Mucosa of descending colon (tissue), 3 donors: Measurements from ENCODE around the gene MYBPC3. TPM values are rescaled to one million over a fixed set of nuclear protein-coding genes. Genes with fewer than 3 reads are reported as not detected.
"Not testable (repeated sequence)": the region's sequence is repeated elsewhere in the genome, so short reads cannot be mapped to it uniquely, and the experiment has no call there.

Experiments used
- ATAC-seq: fragments of 200-7000 bp; cut with Tn5 transposase; one replicate; pipeline ENCODE4 v1.9.1; 2020; ENCODE audit warnings: mild to moderate bottlenecking, moderate library complexity
- DNase-seq, 3 donors: peaks; one replicate each; pipeline ENCODE4 v3.0.0-alpha.2; 2020
- H3K36me3 ChIP-seq: fragments of 200-600 bp; one replicate; pipeline ENCODE4 v1.8.0; 2021; ENCODE audit warnings: low read depth, mild to moderate bottlenecking
- H3K4me1 ChIP-seq: fragments of 200-600 bp; one replicate; pipeline ENCODE4 v1.8.0; 2021; ENCODE audit warnings: low read depth, mild to moderate bottlenecking
- H3K4me3 ChIP-seq: fragments of 200-600 bp; one replicate; pipeline ENCODE4 v1.8.0; 2021; ENCODE audit warnings: mild to moderate bottlenecking
- H3K9me3 ChIP-seq: fragments of 200-600 bp; one replicate; pipeline ENCODE4 v1.8.0; 2021; ENCODE audit warnings: mild to moderate bottlenecking
- intact Hi-C, 2 donors: fragments of 100-400 bp; cut with DNase I in 1 of 2; cut with micrococcal nuclease in 1 of 2; formaldehyde crosslinking; loops; one replicate each; pipeline versions ENCODE4 v1.11.0 to v1.11.1; 2022; cut with DNase I, micrococcal nuclease
- total RNA-seq, 3 donors: library from RNA; stranded (reverse); fragmentation: NEBNext Ultra II Directional in 2 of 3; extraction: Animal tissue kit (Norgen Biotek cat#: 25700) in 2 of 3; gene quantifications; one replicate each; pipeline versions ENCODE4 v1.2.1 to v1.2.4, GENCODE V29; 2021 to 2023
- TF ChIP-seq, protein P1 (sequence below): fragments of 200-600 bp; IDR thresholded peaks from one replicate; pipeline ENCODE4 v1.8.0; 2022; ENCODE audit warnings: antibody characterized with exemption, mild to moderate bottlenecking
- donor health status: DM: no; HTN: no; CAD: no; lungs with moderate emphysema.
- donor health status: DM: no; HTN: no; CAD: no.
- donor health status: DM: no; HTN: yes; CAD: no.

Gene MYBPC3
- total RNA-seq, 3 donors from 2014 or later, result 0.06 to 1.1 (median 0.09) TPM

DNA sequence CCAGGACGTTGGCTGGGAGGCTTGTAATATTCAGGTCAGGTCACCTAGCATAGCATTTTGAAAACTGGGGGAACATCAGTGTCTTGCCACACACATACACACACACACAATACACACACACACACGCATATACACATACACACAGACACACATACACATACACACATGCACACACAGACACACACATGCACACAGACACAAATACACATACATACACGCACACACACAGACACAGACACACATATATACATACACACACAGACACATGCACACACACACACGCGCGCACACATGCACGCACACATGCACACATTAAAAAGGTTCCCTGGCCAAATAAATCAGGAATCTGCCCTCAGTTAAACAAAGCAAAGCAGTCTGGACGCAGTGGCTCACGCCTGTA lies 12.5 kb downstream of the MYBPC3 start:
- no peak overlapping the region for H3K4me3 ChIP-seq
- no peaks in the 10 kb centered on the region for H3K9me3 ChIP-seq
- no peak for ATAC-seq
- intact Hi-C loops, result no loop called here
- no peaks in the 10 kb centered on the region for H3K36me3 ChIP-seq
- TF ChIP-seq, protein P1, sequence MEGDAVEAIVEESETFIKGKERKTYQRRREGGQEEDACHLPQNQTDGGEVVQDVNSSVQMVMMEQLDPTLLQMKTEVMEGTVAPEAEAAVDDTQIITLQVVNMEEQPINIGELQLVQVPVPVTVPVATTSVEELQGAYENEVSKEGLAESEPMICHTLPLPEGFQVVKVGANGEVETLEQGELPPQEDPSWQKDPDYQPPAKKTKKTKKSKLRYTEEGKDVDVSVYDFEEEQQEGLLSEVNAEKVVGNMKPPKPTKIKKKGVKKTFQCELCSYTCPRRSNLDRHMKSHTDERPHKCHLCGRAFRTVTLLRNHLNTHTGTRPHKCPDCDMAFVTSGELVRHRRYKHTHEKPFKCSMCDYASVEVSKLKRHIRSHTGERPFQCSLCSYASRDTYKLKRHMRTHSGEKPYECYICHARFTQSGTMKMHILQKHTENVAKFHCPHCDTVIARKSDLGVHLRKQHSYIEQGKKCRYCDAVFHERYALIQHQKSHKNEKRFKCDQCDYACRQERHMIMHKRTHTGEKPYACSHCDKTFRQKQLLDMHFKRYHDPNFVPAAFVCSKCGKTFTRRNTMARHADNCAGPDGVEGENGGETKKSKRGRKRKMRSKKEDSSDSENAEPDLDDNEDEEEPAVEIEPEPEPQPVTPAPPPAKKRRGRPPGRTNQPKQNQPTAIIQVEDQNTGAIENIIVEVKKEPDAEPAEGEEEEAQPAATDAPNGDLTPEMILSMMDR, result no peak
- no peaks in the 10 kb centered on the region for H3K4me1 ChIP-seq
- DNase-seq, result no peak

DNA sequence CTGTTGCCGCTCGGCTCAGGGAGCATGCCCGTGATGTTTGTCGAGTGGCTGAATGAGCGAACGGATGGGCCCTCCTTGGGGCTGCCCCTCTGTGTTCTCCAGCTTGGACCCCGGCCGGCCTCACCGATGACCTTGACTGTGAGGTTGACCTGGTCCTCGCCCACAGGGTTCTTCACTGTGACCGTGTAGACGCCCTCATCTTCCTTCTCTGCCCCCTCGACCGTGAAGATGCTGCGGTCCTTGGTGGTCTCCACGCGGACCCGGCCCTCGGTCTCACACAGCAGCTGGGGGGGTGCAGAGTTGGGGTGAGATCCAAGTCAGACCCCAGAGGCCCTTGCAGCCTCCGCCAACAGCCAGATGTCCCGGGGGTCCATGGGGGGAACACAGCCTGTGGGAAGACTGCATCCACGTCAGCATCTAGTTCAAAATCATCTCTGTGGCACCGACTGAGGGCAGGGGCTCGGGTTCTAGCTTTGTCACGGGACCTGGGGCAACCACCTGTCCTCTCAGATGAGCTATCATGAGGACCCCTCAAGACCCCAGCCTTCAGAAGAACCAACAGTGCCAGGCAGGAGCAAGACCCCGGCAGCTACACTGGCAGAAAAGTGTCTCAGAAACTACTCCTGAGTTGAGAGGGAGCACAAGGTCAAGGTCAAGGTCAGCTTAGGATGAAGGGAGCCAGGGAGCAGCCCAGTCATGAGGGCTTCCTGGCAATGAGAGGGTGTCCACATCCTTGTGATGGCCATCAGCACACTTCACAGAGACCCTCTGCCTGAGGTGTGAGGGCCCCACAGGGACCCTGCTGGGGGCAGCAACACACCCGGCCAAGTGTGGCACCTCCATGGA lies 13.9 kb downstream of the MYBPC3 start:
- intact Hi-C loops, result no loop called here
- no peak for ATAC-seq
- Histone ChIP-seq H3K9me3 (no peaks in the 10 kb centered on the region), H3K4me3 (no peak overlapping the region), H3K4me1 (no peaks in the 10 kb centered on the region), H3K36me3 (no peaks in the 10 kb centered on the region)
- DNase-seq, result no peak
- TF ChIP-seq, protein P1, result no peak

DNA sequence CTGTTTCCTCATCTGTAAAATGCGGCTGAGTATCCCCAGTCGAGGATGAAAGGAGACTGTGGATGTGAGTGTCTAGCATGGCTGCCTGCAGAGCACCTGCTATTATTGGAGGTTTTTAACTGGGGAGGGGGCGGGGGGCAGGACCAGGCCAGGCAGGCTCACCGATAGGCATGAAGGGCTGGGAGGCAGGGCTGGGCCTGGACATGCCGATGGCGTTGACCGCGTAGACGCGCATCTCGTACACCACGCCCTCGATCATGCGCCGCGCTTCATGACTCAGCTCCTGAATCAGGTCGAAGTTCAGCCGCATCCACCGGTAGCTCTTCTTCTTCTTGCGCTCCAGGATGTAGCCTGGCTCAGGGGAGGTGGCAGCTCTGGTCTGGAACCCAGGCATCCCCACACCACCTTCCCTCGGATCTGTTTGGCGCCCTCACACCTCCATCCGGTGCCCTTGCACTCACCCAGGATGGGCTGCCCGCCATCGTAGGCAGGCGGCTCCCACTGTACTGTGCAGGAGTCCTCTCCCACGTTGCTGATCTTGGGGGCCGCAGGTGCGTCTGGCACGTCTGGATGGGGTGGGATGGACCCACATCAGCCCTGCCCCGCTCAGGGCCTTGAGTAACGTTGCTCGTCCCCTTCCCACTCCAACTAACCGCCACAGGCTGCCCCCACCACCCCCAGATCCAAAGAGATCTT lies 15.1 kb downstream of the MYBPC3 start:
- peak in 1 of 3 donors; percentile 48 for DNase-seq
- ATAC-seq, result peak; percentile 13
- intact Hi-C loops, result no loop called here
- TF ChIP-seq, protein P1, result no peak
- Histone ChIP-seq H3K4me1 (no peaks in the 10 kb centered on the region), H3K9me3 (no peaks in the 10 kb centered on the region), H3K36me3 (no peaks in the 10 kb centered on the region), H3K4me3 (no peak overlapping the region)

- H3K9me3 ChIP-seq, result no peaks in the 10 kb centered on the region
- no peak overlapping the region for H3K4me3 ChIP-seq
- H3K4me1 ChIP-seq, result peaks cover 5% of the 10 kb centered on the region
- DNase-seq, result peak in 1 of 3 donors; percentile 26
- TF ChIP-seq, protein P1, result no peak
- intact Hi-C loops, result no loop called here
- H3K36me3 ChIP-seq, result no peaks in the 10 kb centered on the region
- ATAC-seq, result no peak
Measured at GRCh38 chr11:47336595-47336994, 15.9 kb downstream of the MYBPC3 start.

DNA sequence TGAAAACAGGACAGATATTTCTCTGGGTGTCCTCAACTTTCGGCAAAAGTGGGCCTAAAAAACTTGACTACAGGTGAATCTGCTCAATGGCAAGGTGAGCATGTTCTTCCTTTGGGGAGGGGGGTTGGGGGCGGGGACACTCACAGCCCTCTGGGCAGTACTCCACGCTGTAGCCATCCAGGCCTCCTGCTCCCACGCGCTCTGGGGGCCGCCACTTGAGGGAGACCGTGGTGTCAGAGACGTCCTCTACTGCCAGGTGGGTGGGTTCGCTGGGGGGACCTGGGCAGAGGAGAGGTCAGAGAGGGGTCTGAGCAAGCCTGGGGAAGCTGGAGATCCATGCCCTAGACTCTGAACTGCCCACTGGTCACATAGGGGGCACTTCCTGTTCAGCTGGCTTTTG lies 16.8 kb downstream of the MYBPC3 start:
- intact Hi-C loops, result no loop called here
- TF ChIP-seq, protein P1, result no peak

GRCh38 chr11:47334699-47335411 lies 17.6 kb downstream of the MYBPC3 start:
- H3K4me3 ChIP-seq, H3K9me3 ChIP-seq, intact Hi-C loops, H3K36me3 ChIP-seq, DNase-seq, ATAC-seq, H3K4me1 ChIP-seq: not testable (repeated sequence)

More for the DNA sequence above, 16.8 kb downstream of the MYBPC3 start:
- no peak overlapping the region for H3K4me3 ChIP-seq
- H3K4me1 ChIP-seq, result peaks cover 7% of the 10 kb centered on the region
- no peaks in the 10 kb centered on the region for H3K36me3 ChIP-seq
- no peak for DNase-seq
- no peak for ATAC-seq
- no peaks in the 10 kb centered on the region for H3K9me3 ChIP-seq
